ENCODE measurements around the gene LGALS4.

LGALS4 gene

DNA sequence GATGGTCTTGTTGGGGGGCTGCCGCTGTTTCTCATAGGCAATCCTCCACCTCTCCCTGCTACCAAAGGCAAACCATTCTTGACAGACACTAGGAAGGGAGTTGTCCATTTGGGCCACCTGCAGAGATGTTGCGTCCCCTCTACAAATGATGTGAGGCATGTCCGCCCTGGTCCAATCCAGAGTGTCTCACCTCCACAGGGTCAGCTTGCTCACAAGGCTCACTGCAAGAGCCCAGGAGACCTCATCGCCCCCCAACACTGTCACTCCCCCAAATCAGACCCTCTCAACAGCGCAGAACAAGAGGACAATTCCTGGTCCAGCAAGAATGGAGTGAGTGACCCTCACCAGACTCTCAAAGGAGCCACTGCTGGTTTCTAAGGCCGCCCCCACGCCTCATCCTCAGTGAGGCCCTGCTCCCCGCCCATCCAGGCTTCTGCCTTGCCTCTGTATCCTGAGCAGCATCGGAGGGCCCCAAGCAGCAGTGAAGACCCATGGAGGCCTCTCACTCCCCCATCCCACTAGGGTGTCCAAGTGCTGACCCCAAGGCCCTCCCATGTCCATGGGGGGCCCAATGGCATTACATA is 30.5 kb upstream of the LGALS4 start:
- DNase-seq, result no peak
- Histone ChIP-seq H3K36me3 (peaks cover 99% of the 10 kb centered on the region), H3K9me3 (no peaks in the 10 kb centered on the region), H3K4me3 (ENCODE audit: low read depth, low read length) (no peak overlapping the region), H3K27me3 (no peaks in the 10 kb centered on the region), H3K4me1 (peaks cover 32% of the 10 kb centered on the region)
- TF ChIP-seq, protein P1, sequence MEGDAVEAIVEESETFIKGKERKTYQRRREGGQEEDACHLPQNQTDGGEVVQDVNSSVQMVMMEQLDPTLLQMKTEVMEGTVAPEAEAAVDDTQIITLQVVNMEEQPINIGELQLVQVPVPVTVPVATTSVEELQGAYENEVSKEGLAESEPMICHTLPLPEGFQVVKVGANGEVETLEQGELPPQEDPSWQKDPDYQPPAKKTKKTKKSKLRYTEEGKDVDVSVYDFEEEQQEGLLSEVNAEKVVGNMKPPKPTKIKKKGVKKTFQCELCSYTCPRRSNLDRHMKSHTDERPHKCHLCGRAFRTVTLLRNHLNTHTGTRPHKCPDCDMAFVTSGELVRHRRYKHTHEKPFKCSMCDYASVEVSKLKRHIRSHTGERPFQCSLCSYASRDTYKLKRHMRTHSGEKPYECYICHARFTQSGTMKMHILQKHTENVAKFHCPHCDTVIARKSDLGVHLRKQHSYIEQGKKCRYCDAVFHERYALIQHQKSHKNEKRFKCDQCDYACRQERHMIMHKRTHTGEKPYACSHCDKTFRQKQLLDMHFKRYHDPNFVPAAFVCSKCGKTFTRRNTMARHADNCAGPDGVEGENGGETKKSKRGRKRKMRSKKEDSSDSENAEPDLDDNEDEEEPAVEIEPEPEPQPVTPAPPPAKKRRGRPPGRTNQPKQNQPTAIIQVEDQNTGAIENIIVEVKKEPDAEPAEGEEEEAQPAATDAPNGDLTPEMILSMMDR (IDR thresholded peaks at IDR 0.05; ENCODE audit: low read depth, low read length), result no peak

DNA sequence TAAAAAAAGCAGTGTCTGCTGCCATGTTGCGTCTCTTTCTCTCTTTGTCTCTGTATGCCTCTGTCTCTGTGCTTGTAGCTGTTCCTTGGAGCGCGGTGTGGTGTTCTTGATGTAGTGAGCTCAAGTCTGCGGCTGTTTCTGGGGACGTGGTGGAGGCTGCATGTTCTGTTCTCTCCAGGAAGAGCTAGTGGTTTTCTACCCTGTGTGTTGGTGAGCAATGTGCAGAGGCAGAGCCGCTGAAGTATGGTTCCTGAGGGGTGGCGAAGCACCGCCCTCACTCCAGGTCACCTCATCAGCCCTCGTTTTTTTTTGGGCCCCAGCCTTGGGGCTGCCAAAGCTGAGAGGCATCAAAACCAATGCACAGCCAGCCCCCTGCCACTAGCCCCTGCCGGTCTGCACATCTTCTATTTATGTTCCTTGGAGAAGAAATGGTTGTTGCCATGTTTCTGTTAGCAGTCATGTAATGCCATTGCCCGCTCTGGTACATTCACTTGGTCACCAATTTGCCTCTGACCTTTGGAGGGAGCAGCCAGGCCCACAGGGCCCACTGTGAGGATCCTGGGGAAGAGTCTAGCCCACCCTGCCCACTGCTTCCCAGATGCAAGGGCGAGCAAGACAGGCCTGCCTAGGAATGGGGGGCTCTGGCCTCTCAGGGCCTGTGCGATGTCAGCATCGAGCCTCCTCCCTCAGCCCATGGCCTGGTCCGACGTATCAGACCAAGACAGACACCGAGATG is 29.9 kb upstream of the LGALS4 start:
- TF ChIP-seq, protein P1 (IDR thresholded peaks at IDR 0.05; ENCODE audit: low read depth, low read length), result no peak
- no peak overlapping the region for H3K4me3 ChIP-seq (ENCODE audit: low read depth, low read length)

DNA sequence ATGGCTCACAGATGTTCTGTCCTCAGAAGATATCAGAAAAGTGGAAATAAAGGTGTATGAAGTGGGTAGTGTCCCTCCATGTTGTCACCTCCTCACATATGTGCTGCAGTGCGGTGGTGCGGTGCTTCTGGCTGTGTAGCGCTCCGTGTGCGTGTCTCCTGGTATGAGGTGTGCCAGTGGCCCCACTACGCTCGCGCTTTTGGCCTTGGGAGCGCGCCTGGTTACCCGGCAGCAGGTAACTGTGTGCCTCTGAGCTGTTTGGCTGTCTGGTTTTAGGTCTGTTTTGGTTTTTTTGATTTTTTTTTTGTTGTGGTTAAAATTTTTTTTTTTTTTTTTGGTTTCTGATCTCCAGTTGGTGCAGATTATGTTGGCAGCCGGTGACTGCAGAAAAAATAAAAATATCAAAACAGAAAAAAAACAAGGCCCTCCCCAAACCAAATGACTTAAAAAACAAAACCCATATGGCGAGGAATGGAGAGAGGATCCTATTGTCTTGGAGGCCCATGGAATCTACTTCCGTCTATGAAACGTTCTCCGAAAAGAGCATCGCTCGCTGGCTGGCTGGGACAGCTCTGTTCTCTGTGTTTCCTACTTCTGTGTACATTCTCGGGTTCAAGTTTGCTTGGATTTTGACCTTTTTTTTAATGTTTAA is 29.2 kb upstream of the LGALS4 start:
- H3K36me3 ChIP-seq, result peaks cover 99% of the 10 kb centered on the region
- H3K4me1 ChIP-seq, result peaks cover 44% of the 10 kb centered on the region
- DNase-seq, result no peak
- H3K9me3 ChIP-seq, result no peaks in the 10 kb centered on the region
- H3K4me3 ChIP-seq (ENCODE audit: low read depth, low read length), result no peak overlapping the region
- H3K27me3 ChIP-seq, result no peaks in the 10 kb centered on the region
- TF ChIP-seq, protein P1 (IDR thresholded peaks at IDR 0.05; ENCODE audit: low read depth, low read length), result no peak

More for the DNA sequence above, 29.9 kb upstream of the LGALS4 start:
- H3K4me1 ChIP-seq, result peaks cover 38% of the 10 kb centered on the region
- H3K27me3 ChIP-seq, result no peaks in the 10 kb centered on the region
- DNase-seq, result no peak
- H3K36me3 ChIP-seq, result peaks cover 99% of the 10 kb centered on the region
- no peaks in the 10 kb centered on the region for H3K9me3 ChIP-seq

- Histone ChIP-seq H3K4me3 (ENCODE audit: low read depth, low read length) (no peak overlapping the region), H3K4me1 (peaks cover 48% of the 10 kb centered on the region), H3K36me3 (peaks cover 97% of the 10 kb centered on the region), H3K9me3 (no peaks in the 10 kb centered on the region), H3K27me3 (no peaks in the 10 kb centered on the region)
- TF ChIP-seq, protein P1 (IDR thresholded peaks at IDR 0.05; ENCODE audit: low read depth, low read length), result no peak
- DNase-seq, result no peak
Measured at GRCh38 chr19:38841180-38841766, 28.5 kb upstream of the LGALS4 start.

GRCh38 chr19:38840583-38840968 is 27.8 kb upstream of the LGALS4 start:
- Histone ChIP-seq H3K4me3 (ENCODE audit: low read depth, low read length) (no peak overlapping the region), H3K36me3 (peaks cover 96% of the 10 kb centered on the region), H3K9me3 (no peaks in the 10 kb centered on the region), H3K4me1 (peaks cover 52% of the 10 kb centered on the region), H3K27me3 (no peaks in the 10 kb centered on the region)
- DNase-seq, result peak; percentile 50
- TF ChIP-seq, protein P1 (IDR thresholded peaks at IDR 0.05; ENCODE audit: low read depth, low read length), result no peak

All from BE2C (cell line).